Measurements from ENCODE around the gene CITED4. TPM values are rescaled to one million over a fixed set of nuclear protein-coding genes. Genes with fewer than 3 reads are reported as not detected.

The CITED4 gene
- total RNA-seq, 1 experiment from 2014 or later: 9.5 TPM

- Histone ChIP-seq H4K91ac (ENCODE audit: insufficient read length, low read depth, low read length) (no peak overlapping the region), H3K23me2 (ENCODE audit: insufficient read length, low read depth, low read length, poor library complexity, severe bottlenecking) (no peaks in the 10 kb centered on the region), H3K27ac (ENCODE audit: insufficient read length, low read depth, low read length) (no peak overlapping the region), H4K20me1 (ENCODE audit: control insufficient read depth, insufficient read depth, insufficient read length) (no peaks in the 10 kb centered on the region), H2AK5ac (ENCODE audit: insufficient read length, low read length) (no peak overlapping the region), H3K9me3 (ENCODE audit: control insufficient read depth, low read depth, low read length) (peaks cover 3% of the 10 kb centered on the region), H2BK5ac (ENCODE audit: insufficient read length, low read length) (no peak overlapping the region), H3K23ac (ENCODE audit: insufficient read length, low read depth, low read length) (no peak overlapping the region), H3K14ac (ENCODE audit: insufficient read depth, low read length) (no peak overlapping the region), H3K18ac (ENCODE audit: insufficient read length, low read depth, low read length) (peak overlapping the region; percentile 28), H2BK12ac (ENCODE audit: insufficient read length, low read depth, low read length) (no peak overlapping the region), H4K5ac (ENCODE audit: insufficient read length, low read depth, low read length) (no peak overlapping the region), H3K9ac (ENCODE audit: extremely low read depth, insufficient read length, low read length) (no peak overlapping the region), H3T11ph (ENCODE audit: low read length) (no peak overlapping the region), H2BK120ac (ENCODE audit: low read depth, low read length, poor library complexity, severe bottlenecking) (no peak overlapping the region), H2BK15ac (ENCODE audit: low read depth, low read length) (no peak overlapping the region), H4K8ac (replicated peaks; ENCODE audit: insufficient read length, low read depth, low read length) (no peak overlapping the region), H3K79me1 (ENCODE audit: insufficient read depth, low read depth, low read length, poor library complexity, severe bottlenecking) (no peaks in the 10 kb centered on the region), H3K79me2 (ENCODE audit: insufficient read depth, low read length) (no peaks in the 10 kb centered on the region), H2AFZ (ENCODE audit: low read length) (no peak overlapping the region), H3K56ac (ENCODE audit: insufficient read length, low read depth, low read length) (no peak overlapping the region), H3K4me2 (ENCODE audit: insufficient read depth, insufficient read length, low read length) (no peak overlapping the region), H3K4ac (ENCODE audit: low read depth, low read length) (no peak overlapping the region), H2BK20ac (ENCODE audit: low read depth, low read length, poor library complexity, severe bottlenecking) (no peak overlapping the region), H3K4me1 (ENCODE audit: insufficient read depth, low read length) (no peaks in the 10 kb centered on the region; the same call in 1 of the 2 replicates), H3K27me3 (ENCODE audit: insufficient read depth, low read length) (no peaks in the 10 kb centered on the region)
- Mint-ChIP-seq H3K4me3 (no peak overlapping the region), H3K9me3 (peaks cover 11 to 13% of the 10 kb centered on the region in 2 experiments), H3K27me3 (ENCODE audit: low read depth) (peaks cover 4% of the 10 kb centered on the region; the same call in 1 of the 2 replicates), H3K27ac (peak overlapping the region in 1 of 3 experiments; percentile 64; a peak in 2 of 7 replicates), H3K4me1 (peaks cover 11 to 14% of the 10 kb centered on the region in 2 experiments; a peak in 3 of 4 replicates), H3K36me3 (ENCODE audit: insufficient read depth in 1 of 3, low read depth in 3 of 3) (peaks cover 7 to 10% (median 10%) of the 10 kb centered on the region in 3 experiments; a peak in 6 of 7 replicates)
- WGBS (ENCODE audit: extremely low coverage, insufficient read length, low lambda C conversion rate): no CpG with 5 or more reads among the region's 2 CpGs
- TF ChIP-seq CTCF (conservative IDR thresholded peaks at IDR 0.05): no peak
- peak; percentile 63 for DNase-seq
Observed at GRCh38 chr1:40899230-40899870, 37.2 kb upstream of the CITED4 start.

Measured in H9 (cell line).